H9 (cell line): Measurements from ENCODE around the gene GFOD2. TPM values are rescaled to one million over a fixed set of nuclear protein-coding genes. Genes with fewer than 3 reads are reported as not detected.

Experiments used
- DNase-seq: peaks from one replicate; pipeline ENCODE4 v3.0.0-alpha.2; 2017
- H2AFZ ChIP-seq: one replicate; pipeline ENCODE4 v1.6.1; 2013; ENCODE audit warnings: mild to moderate bottlenecking, low read length, control low read depth, moderate library complexity
- H2AK5ac ChIP-seq: 2 replicates; pipeline ENCODE4 v1.6.1; 2013; ENCODE audit warnings: low read length, control low read depth, mixed read lengths; ENCODE audit not compliant: insufficient read length
- H2BK120ac ChIP-seq: one replicate; pipeline ENCODE4 v1.6.1; 2013; ENCODE audit warnings: low read depth, mild to moderate bottlenecking, low read length, control low read depth, inconsistent platforms; ENCODE audit not compliant: poor library complexity, severe bottlenecking
- H2BK12ac ChIP-seq: 2 replicates; pipeline ENCODE4 v1.6.1; 2013; ENCODE audit warnings: low read length, control low read depth, mixed read lengths, low read depth; ENCODE audit not compliant: insufficient read length
- H2BK15ac ChIP-seq: 2 replicates; pipeline ENCODE4 v1.6.1; 2013; ENCODE audit warnings: low read depth, low read length, control low read depth
- H2BK20ac ChIP-seq: one replicate; pipeline ENCODE4 v1.6.1; 2013; ENCODE audit warnings: low read depth, mild to moderate bottlenecking, low read length, control low read depth, inconsistent platforms; ENCODE audit not compliant: poor library complexity, severe bottlenecking
- H2BK5ac ChIP-seq: 2 replicates; pipeline ENCODE4 v1.6.1; 2013; ENCODE audit warnings: low read length, control low read depth, mixed read lengths; ENCODE audit not compliant: insufficient read length
- H3K14ac ChIP-seq: 2 replicates; pipeline ENCODE4 v1.6.1; 2013; ENCODE audit warnings: low read length, control low read depth; ENCODE audit not compliant: insufficient read depth
- H3K18ac ChIP-seq: 2 replicates; pipeline ENCODE4 v1.6.1; 2013; ENCODE audit warnings: low read depth, mild to moderate bottlenecking, mixed read lengths, low read length, control low read depth; ENCODE audit not compliant: insufficient read length
- H3K23ac ChIP-seq: 2 replicates; pipeline ENCODE4 v1.6.1; 2013; ENCODE audit warnings: low read length, control low read depth, mixed read lengths, low read depth; ENCODE audit not compliant: insufficient read length
- H3K23me2 ChIP-seq: 2 replicates; pipeline ENCODE4 v1.6.1; 2013; ENCODE audit warnings: low read depth, mild to moderate bottlenecking, mixed read lengths, low read length, control low read depth; ENCODE audit not compliant: insufficient read length, poor library complexity, severe bottlenecking
- H3K27ac ChIP-seq: 2 replicates; pipeline ENCODE4 v1.5.1; 2013; ENCODE audit warnings: low read length, control low read depth, mixed read lengths, low read depth; ENCODE audit not compliant: insufficient read length
- H3K27me3 ChIP-seq: 2 replicates; pipeline ENCODE4 v1.6.1; 2013; ENCODE audit warnings: low read length, control low read depth, inconsistent platforms; ENCODE audit not compliant: insufficient read depth
- H3K4ac ChIP-seq: 2 replicates; pipeline ENCODE4 v1.6.1; 2013; ENCODE audit warnings: low read depth, mild to moderate bottlenecking, control low read depth, inconsistent platforms, low read length, moderate library complexity
- H3K4me1 ChIP-seq: 2 replicates; pipeline ENCODE4 v1.6.1; 2013; ENCODE audit warnings: low read length, control low read depth, inconsistent platforms; ENCODE audit not compliant: insufficient read depth
- H3K4me2 ChIP-seq: 2 replicates; pipeline ENCODE4 v1.6.1; 2013; ENCODE audit warnings: low read length, control low read depth, mixed read lengths; ENCODE audit not compliant: insufficient read length, insufficient read depth
- H3K56ac ChIP-seq: 2 replicates; pipeline ENCODE4 v1.6.1; 2013; ENCODE audit warnings: low read depth, mild to moderate bottlenecking, mixed read lengths, low read length, control low read depth; ENCODE audit not compliant: insufficient read length
- H3K79me1 ChIP-seq: 2 replicates; pipeline ENCODE4 v1.6.1; 2013; ENCODE audit warnings: low read depth, mild to moderate bottlenecking, moderate library complexity, low read length, control low read depth, inconsistent platforms; ENCODE audit not compliant: insufficient read depth, poor library complexity, severe bottlenecking
- H3K79me2 ChIP-seq: 2 replicates; pipeline ENCODE4 v1.6.1; 2013; ENCODE audit warnings: low read length, control low read depth, inconsistent platforms; ENCODE audit not compliant: insufficient read depth
- H3K9ac ChIP-seq: 2 replicates; pipeline ENCODE4 v1.6.1; 2013; ENCODE audit warnings: low read length, control low read depth, mixed read lengths; ENCODE audit not compliant: insufficient read length; ENCODE audit errors: extremely low read depth
- H3K9me3 ChIP-seq: one replicate; pipeline ENCODE4 v1.6.1; 2013; ENCODE audit warnings: low read depth, low read length, inconsistent platforms; ENCODE audit not compliant: control insufficient read depth
- H3T11ph ChIP-seq: one replicate; pipeline ENCODE4 v1.6.1; 2013; ENCODE audit warnings: mild to moderate bottlenecking, low read length, control low read depth, inconsistent platforms
- H4K20me1 ChIP-seq: one replicate; pipeline ENCODE4 v1.6.1; 2013; ENCODE audit not compliant: control insufficient read depth, insufficient read length, insufficient read depth
- H4K5ac ChIP-seq: 2 replicates; pipeline ENCODE4 v1.6.1; 2013; ENCODE audit warnings: low read depth, mild to moderate bottlenecking, mixed read lengths, low read length, control low read depth; ENCODE audit not compliant: insufficient read length
- H4K8ac ChIP-seq: replicated peaks from 2 replicates; pipeline ENCODE4 v1.6.1; 2013; ENCODE audit warnings: low read length, control low read depth, mixed read lengths, low read depth; ENCODE audit not compliant: insufficient read length
- H4K91ac ChIP-seq: 2 replicates; pipeline ENCODE4 v1.6.1; 2013; ENCODE audit warnings: low read depth, mild to moderate bottlenecking, moderate library complexity, mixed read lengths, low read length, control low read depth; ENCODE audit not compliant: insufficient read length
- H3K27ac Mint-ChIP-seq, 3 experiments: 2 replicates in 2 of 3; 3 replicates in 1 of 3; pipeline ENCODE4 v1.8.0; 2020 to 2021; ENCODE audit warnings: mixed read lengths in 3 of 3, mild to moderate bottlenecking in 1 of 3, moderate library complexity in 1 of 3
- H3K27me3 Mint-ChIP-seq: 2 replicates; pipeline ENCODE4 v1.8.0; 2021; ENCODE audit warnings: low read depth, mild to moderate bottlenecking, moderate library complexity, mixed read lengths
- H3K36me3 Mint-ChIP-seq, 3 experiments: 2 replicates in 2 of 3; 3 replicates in 1 of 3; pipeline ENCODE4 v1.8.0; 2020 to 2021; ENCODE audit warnings: low read depth in 3 of 3, mixed read lengths in 3 of 3; ENCODE audit not compliant: insufficient read depth in 1 of 3
- H3K4me1 Mint-ChIP-seq, 2 experiments: 2 replicates each; pipeline ENCODE4 v1.8.0; 2020; ENCODE audit warnings: mixed read lengths in 2 of 2
- H3K4me3 Mint-ChIP-seq, 2 experiments: 2 replicates in 1 of 2; 3 replicates in 1 of 2; pipeline ENCODE4 v1.8.0; 2020 to 2021; ENCODE audit warnings: mild to moderate bottlenecking in 2 of 2, mixed read lengths in 2 of 2, moderate library complexity in 1 of 2
- H3K9me3 Mint-ChIP-seq, 2 experiments: 2 replicates in 1 of 2; 3 replicates in 1 of 2; pipeline ENCODE4 v1.8.0; 2020; ENCODE audit warnings: mild to moderate bottlenecking in 2 of 2, mixed read lengths in 2 of 2, moderate library complexity in 1 of 2
- WGBS: extraction: QIAGEN DNeasy Blood & Tissue Kit; methylation state at CpG from one replicate; pipeline ENCODE4 v1.1.7; 2013; ENCODE audit warnings: missing lambda C conversion rate, low lambda C conversion rate, mixed read lengths; ENCODE audit not compliant: insufficient read length; ENCODE audit errors: extremely low coverage; 5-methylcytosine and 5-hydroxymethylcytosine counted together
- total RNA-seq: library from RNA; stranded (reverse); gene quantifications from 2 replicates; pipeline ENCODE4 v1.2.1, GENCODE V29; 2021
- TF ChIP-seq, protein P1 (sequence below): fragments of 200-600 bp; sonication (generic); conservative IDR thresholded peaks from 3 replicates; pipeline ENCODE4 v1.8.0; 2021; ENCODE audit warnings: antibody characterized with exemption, mild to moderate bottlenecking

GFOD2 gene
- total RNA-seq, 1 experiment from 2014 or later, result 21.8 TPM

DNA sequence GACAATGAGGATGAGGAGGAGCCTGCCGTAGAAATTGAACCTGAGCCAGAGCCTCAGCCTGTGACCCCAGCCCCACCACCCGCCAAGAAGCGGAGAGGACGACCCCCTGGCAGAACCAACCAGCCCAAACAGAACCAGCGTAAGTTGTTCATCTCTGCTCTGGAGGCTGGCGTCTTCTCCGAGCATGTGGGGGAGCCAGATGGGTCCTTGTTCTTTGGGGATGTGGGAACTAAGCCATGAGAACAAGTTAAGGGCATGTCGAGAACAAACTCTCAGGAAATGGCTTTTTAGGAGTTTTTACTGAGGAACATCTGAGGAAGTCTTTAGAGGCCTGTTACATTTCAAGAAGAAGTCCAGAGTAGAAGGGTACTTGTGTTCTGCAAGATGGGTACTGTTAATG, 82.4 kb downstream of the GFOD2 start:
- H3K9me3 ChIP-seq, result no peaks in the 10 kb centered on the region
- H2AFZ ChIP-seq, result no peak overlapping the region
- no peak overlapping the region for H3T11ph ChIP-seq
- no peak overlapping the region for H3K18ac ChIP-seq
- H3K4me1 ChIP-seq, result no peaks in the 10 kb centered on the region
- Mint-ChIP-seq H3K27me3 (peaks cover 1% of the 10 kb centered on the region; the same call in 1 of the 2 replicates), H3K9me3 (no peaks in the 10 kb centered on the region), H3K36me3 (peaks cover 22 to 71% (median 51%) of the 10 kb centered on the region in 3 experiments), H3K4me1 (no peaks in the 10 kb centered on the region), H3K27ac (peak overlapping the region in 1 of 3 experiments; percentile 18; a peak in 1 of 7 replicates), H3K4me3 (no peak overlapping the region)
- TF ChIP-seq, protein P1, sequence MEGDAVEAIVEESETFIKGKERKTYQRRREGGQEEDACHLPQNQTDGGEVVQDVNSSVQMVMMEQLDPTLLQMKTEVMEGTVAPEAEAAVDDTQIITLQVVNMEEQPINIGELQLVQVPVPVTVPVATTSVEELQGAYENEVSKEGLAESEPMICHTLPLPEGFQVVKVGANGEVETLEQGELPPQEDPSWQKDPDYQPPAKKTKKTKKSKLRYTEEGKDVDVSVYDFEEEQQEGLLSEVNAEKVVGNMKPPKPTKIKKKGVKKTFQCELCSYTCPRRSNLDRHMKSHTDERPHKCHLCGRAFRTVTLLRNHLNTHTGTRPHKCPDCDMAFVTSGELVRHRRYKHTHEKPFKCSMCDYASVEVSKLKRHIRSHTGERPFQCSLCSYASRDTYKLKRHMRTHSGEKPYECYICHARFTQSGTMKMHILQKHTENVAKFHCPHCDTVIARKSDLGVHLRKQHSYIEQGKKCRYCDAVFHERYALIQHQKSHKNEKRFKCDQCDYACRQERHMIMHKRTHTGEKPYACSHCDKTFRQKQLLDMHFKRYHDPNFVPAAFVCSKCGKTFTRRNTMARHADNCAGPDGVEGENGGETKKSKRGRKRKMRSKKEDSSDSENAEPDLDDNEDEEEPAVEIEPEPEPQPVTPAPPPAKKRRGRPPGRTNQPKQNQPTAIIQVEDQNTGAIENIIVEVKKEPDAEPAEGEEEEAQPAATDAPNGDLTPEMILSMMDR, result no peak
- H3K23me2 ChIP-seq, result no peaks in the 10 kb centered on the region
- H2BK15ac ChIP-seq, result no peak overlapping the region
- H3K27me3 ChIP-seq, result no peaks in the 10 kb centered on the region
- no peak overlapping the region for H4K8ac ChIP-seq
- H4K91ac ChIP-seq, result no peak overlapping the region
- no peak overlapping the region for H3K4me2 ChIP-seq
- H3K14ac ChIP-seq, result no peak overlapping the region
- WGBS, result no CpG with 5 or more reads among the region's 8 CpGs
- H3K9ac ChIP-seq, result no peak overlapping the region
- no peak overlapping the region for H3K23ac ChIP-seq
- no peak overlapping the region for H2BK5ac ChIP-seq
- DNase-seq, result no peak
- no peak overlapping the region for H2BK12ac ChIP-seq
- H4K5ac ChIP-seq, result no peak overlapping the region
- no peak overlapping the region for H3K4ac ChIP-seq
- H2BK20ac ChIP-seq, result no peak overlapping the region
- no peak overlapping the region for H3K27ac ChIP-seq
- H4K20me1 ChIP-seq, result no peaks in the 10 kb centered on the region
- H2BK120ac ChIP-seq, result no peak overlapping the region
- no peak overlapping the region for H3K56ac ChIP-seq
- no peaks in the 10 kb centered on the region for H3K79me1 ChIP-seq
- H2AK5ac ChIP-seq, result no peak overlapping the region
- H3K79me2 ChIP-seq, result no peaks in the 10 kb centered on the region
